Loucy (cell line): ENCODE data around the gene ADGRD1.

Experiments
- EZH2phosphoT487 ChIP-seq: fragments of 200-600 bp; IDR thresholded peaks from 2 replicates; pipeline ENCODE4 v1.6.1; 2018; ENCODE audit warnings: antibody characterized with exemption, mild to moderate bottlenecking, moderate library complexity, borderline replicate concordance
- TF ChIP-seq, protein P1 (sequence below): fragments of 200-600 bp; sonication (generic); conservative IDR thresholded peaks from 2 replicates; pipeline ENCODE4 v1.5.1; 2014; ENCODE audit warnings: mild to moderate bottlenecking, antibody characterized with exemption, low read length

DNA sequence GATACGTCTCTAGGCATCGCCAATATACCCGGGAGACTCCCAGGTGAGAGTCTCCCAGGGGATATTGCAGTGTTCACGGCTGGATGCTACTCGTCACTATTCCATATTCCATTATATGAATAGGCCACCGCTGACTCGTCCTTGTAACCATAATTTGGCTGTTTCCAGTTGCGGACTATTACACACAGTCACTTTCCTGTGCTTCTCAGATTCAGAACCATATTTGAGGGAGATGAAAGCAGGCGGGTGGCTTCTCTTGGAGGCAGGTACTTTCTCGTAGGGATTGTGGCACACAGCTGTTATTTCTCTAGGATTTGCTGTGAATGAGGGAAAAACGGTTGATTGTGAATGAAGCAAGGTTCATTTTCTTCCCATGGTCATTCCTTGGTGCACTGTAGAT, 73.0 kb downstream of the ADGRD1 start:
- TF ChIP-seq, protein P1, sequence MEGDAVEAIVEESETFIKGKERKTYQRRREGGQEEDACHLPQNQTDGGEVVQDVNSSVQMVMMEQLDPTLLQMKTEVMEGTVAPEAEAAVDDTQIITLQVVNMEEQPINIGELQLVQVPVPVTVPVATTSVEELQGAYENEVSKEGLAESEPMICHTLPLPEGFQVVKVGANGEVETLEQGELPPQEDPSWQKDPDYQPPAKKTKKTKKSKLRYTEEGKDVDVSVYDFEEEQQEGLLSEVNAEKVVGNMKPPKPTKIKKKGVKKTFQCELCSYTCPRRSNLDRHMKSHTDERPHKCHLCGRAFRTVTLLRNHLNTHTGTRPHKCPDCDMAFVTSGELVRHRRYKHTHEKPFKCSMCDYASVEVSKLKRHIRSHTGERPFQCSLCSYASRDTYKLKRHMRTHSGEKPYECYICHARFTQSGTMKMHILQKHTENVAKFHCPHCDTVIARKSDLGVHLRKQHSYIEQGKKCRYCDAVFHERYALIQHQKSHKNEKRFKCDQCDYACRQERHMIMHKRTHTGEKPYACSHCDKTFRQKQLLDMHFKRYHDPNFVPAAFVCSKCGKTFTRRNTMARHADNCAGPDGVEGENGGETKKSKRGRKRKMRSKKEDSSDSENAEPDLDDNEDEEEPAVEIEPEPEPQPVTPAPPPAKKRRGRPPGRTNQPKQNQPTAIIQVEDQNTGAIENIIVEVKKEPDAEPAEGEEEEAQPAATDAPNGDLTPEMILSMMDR: no peak
- no peak for TF ChIP-seq EZH2phosphoT487
